Panc1 (cell line): Measurements from ENCODE around the gene HSPA1L. TPM values are rescaled to one million over a fixed set of nuclear protein-coding genes. Genes with fewer than 3 reads are reported as not detected.
"Not testable (repeated sequence)": the region's sequence is repeated elsewhere in the genome, so short reads cannot be mapped to it uniquely, and the experiment has no call there.

Source experiments
- ATAC-seq: fragments of 200-7000 bp; cut with Tn5 transposase; 2 replicates; pipeline ENCODE4 v1.9.1; 2020; ENCODE audit warnings: mild to moderate bottlenecking, moderate library complexity
- BruUV-seq: library from RNA; stranded (reverse); fragments of 400-500 nt; replicated peaks from 2 replicates; lab custom pipeline; 2021; lab: Mats Ljungman, UMichigan
- CTCF ChIA-PET: fragments of 300-600 bp; sonication (Branson Sonifier 250); formaldehyde crosslinking; loops from one replicate; lab custom pipeline; 2022; ENCODE audit warnings: antibody characterized with exemption; lab: Charles Lee
- POLR2A ChIA-PET: fragments of 300-600 bp; sonication (Branson Sonifier 250); formaldehyde crosslinking; loops from one replicate; lab custom pipeline; 2022; ENCODE audit warnings: antibody characterized with exemption; lab: Charles Lee
- DNase-seq: peaks from one replicate; pipeline ENCODE4 v3.0.0-alpha.2; 2010; ENCODE audit warnings: low read depth, low spot score
- H3K27ac ChIP-seq: 2 replicates; pipeline ENCODE4 v1.5.1; 2011; ENCODE audit warnings: mild to moderate bottlenecking, low read length, inconsistent platforms
- H3K27me3 ChIP-seq: fragments of 200-500 bp; sonication (Bioruptor generic); 2 replicates; pipeline ENCODE4 v1.6.0; 2014; ENCODE audit warnings: low read length, inconsistent platforms; ENCODE audit not compliant: control insufficient read depth, insufficient read depth
- H3K36me3 ChIP-seq: fragments of 200-500 bp; sonication (Bioruptor generic); 2 replicates; pipeline ENCODE4 v1.5.1; 2014; ENCODE audit warnings: inconsistent platforms, mild to moderate bottlenecking, low read length, moderate library complexity; ENCODE audit not compliant: control insufficient read depth, insufficient read depth
- H3K4me1 ChIP-seq: 2 replicates; pipeline ENCODE4 v1.5.1; 2011; ENCODE audit warnings: inconsistent platforms, mild to moderate bottlenecking, low read length, moderate library complexity; ENCODE audit not compliant: control insufficient read depth, insufficient read depth
- H3K4me3 ChIP-seq, 2 experiments: 2 replicates each; pipeline ENCODE4 v1.5.1; 2011 to 2012; ENCODE audit warnings: low read depth in 2 of 2, low read length in 2 of 2, mild to moderate bottlenecking in 2 of 2, inconsistent platforms in 1 of 2, moderate library complexity in 1 of 2
- H3K9me3 ChIP-seq: fragments of 200-500 bp; sonication (Bioruptor generic); 2 replicates; pipeline ENCODE4 v1.5.1; 2014; ENCODE audit warnings: low read depth, mild to moderate bottlenecking, inconsistent platforms, low read length, moderate library complexity; ENCODE audit not compliant: control insufficient read depth, insufficient read depth
- CTCF ChIP-seq: fragments of 450-650 bp; IDR thresholded peaks from 2 replicates; pipeline ENCODE4 v1.5.1; 2017; ENCODE audit warnings: mild to moderate bottlenecking
- POLR2AphosphoS5 ChIP-seq: IDR thresholded peaks from 2 replicates; pipeline ENCODE4 v1.6.1; 2012; ENCODE audit warnings: mild to moderate bottlenecking, low read depth, low read length, moderate library complexity
- REST ChIP-seq, 2 experiments: IDR thresholded peaks; 2 replicates each; pipeline ENCODE4 v1.6.1; 2011 to 2012; ENCODE audit warnings: low read depth in 2 of 2, control low read depth in 1 of 2, low read length in 1 of 2, mild to moderate bottlenecking in 1 of 2, moderate library complexity in 1 of 2; ENCODE audit not compliant: insufficient read depth in 1 of 2
- SIN3A ChIP-seq: IDR thresholded peaks from 2 replicates; pipeline ENCODE4 v1.6.1; 2012; ENCODE audit warnings: low read depth, mild to moderate bottlenecking, low read length, moderate library complexity, borderline replicate concordance; ENCODE audit not compliant: insufficient read depth
- TCF7L2 ChIP-seq: IDR thresholded peaks from 2 replicates; pipeline ENCODE4 v1.6.1; 2011; ENCODE audit warnings: mild to moderate bottlenecking, low read depth, low read length, inconsistent platforms
- in situ Hi-C: cut with HindIII; loops from 2 replicates; pipeline ENCODE4 v1.10.0; 2016; ENCODE audit warnings: low sequenced_read_pairs, low pct_unique_long_range_greater_than_20kb
- intact Hi-C: fragments of 100-400 bp; cut with micrococcal nuclease; formaldehyde crosslinking; loops from one replicate; pipeline ENCODE4 v1.10.0; 2022; ENCODE audit not compliant: unreplicated experiment
- total RNA-seq: library from RNA; stranded (reverse); gene quantifications from one replicate; pipeline ENCODE4 v1.2.1, GENCODE V29; 2021; ENCODE audit not compliant: unreplicated experiment

The HSPA1L gene
- total RNA-seq, 1 experiment from 2014 or later, result 2.8 TPM

GRCh38 chr6:31811645-31812044 lies 3.4 kb downstream of the HSPA1L start:
- H3K9me3 ChIP-seq, result no peaks in the 10 kb centered on the region
- no peak for DNase-seq
- H3K27ac ChIP-seq, result no peak overlapping the region
- ChIA-PET CTCF (interaction anchor here (0.5 kb wide), 1 partner anchor 19 kb away, joined by 10 read pairs; no protein-coding TSS in a partner anchor), POLR2A (interaction anchor here (0.6 kb wide), 1 partner anchor 80 kb away, joined by 3 read pairs; no protein-coding TSS in a partner anchor)
- in situ Hi-C loops (no loop called here), intact Hi-C loops (no loop called here)
- no TSS peak for BruUV-seq
- H3K4me1 ChIP-seq, result peaks cover 8% of the 10 kb centered on the region; the same call in 1 of the 2 replicates
- no peaks in the 10 kb centered on the region for H3K27me3 ChIP-seq
- TF ChIP-seq POLR2AphosphoS5 (no peak), SIN3A (no peak), REST (IDR thresholded peaks at IDR 0.05; ENCODE audit: insufficient read depth in 1 of 2, low read depth in 2 of 2, low read length in 1 of 2) (no peak), CTCF (no peak), TCF7L2 (no peak)
- no peaks in the 10 kb centered on the region for H3K36me3 ChIP-seq
- no peak for ATAC-seq
- H3K4me3 ChIP-seq, result no peak overlapping the region

GRCh38 chr6:31808599-31808998 lies 6.5 kb downstream of the HSPA1L start:
- H3K4me3 ChIP-seq, H3K27ac ChIP-seq, H3K36me3 ChIP-seq, H3K27me3 ChIP-seq, CTCF ChIA-PET, in situ Hi-C loops, ATAC-seq, BruUV-seq, H3K9me3 ChIP-seq, DNase-seq, intact Hi-C loops, H3K4me1 ChIP-seq: not testable (repeated sequence)
- POLR2A ChIA-PET, result interaction anchor here (0.8 kb wide), 1 partner anchor 10 kb away, joined by 3 read pairs; no protein-coding TSS in a partner anchor
